B cell (primary cell): ENCODE measurements around the gene TMEM120B. TPM values are rescaled to one million over a fixed set of nuclear protein-coding genes. Genes with fewer than 3 reads are reported as not detected.

Experiments
- ATAC-seq: fragments of 200-7000 bp; cut with Tn5 transposase; one replicate; pipeline ENCODE4 v1.10.0; 2021; ENCODE audit warnings: low read depth, mild to moderate bottlenecking, moderate number of reproducible peaks, moderate library complexity
- CTCF ChIA-PET: fragments of 350-600 bp; sonication (Branson Sonifier 250); formaldehyde crosslinking; loops from one replicate; lab custom pipeline; 2021; ENCODE audit warnings: antibody characterized with exemption, inconsistent platforms; lab: Charles Lee
- POLR2A ChIA-PET: fragments of 350-600 bp; sonication (Branson Sonifier 250); formaldehyde crosslinking; loops from one replicate; lab custom pipeline; 2021; ENCODE audit warnings: antibody characterized with exemption; lab: Charles Lee
- DNase-seq: peaks from one replicate; pipeline ENCODE4 v3.0.0; 2013
- H2AFZ ChIP-seq: 2 replicates; pipeline ENCODE4 v1.6.1; 2012; ENCODE audit warnings: mild to moderate bottlenecking, low read depth, low read length; ENCODE audit not compliant: insufficient read depth, poor library complexity, severe bottlenecking
- H3K27ac ChIP-seq, 2 donors: 1 replicate in 1 of 2; 2 replicates in 1 of 2; pipeline ENCODE4 v1.5.1; 2012 to 2013; ENCODE audit warnings: low read length in 2 of 2, mild to moderate bottlenecking in 2 of 2, moderate library complexity in 1 of 2
- H3K27me3 ChIP-seq, 4 experiments: fragments of 200-600 bp in 1 of 4; sonication (generic) in 1 of 4; replicated peaks in 1 of 4; 1 replicate in 2 of 4; 2 replicates in 2 of 4; pipeline versions ENCODE4 v1.6.1 to v1.7.0; 2013 to 2016; ENCODE audit warnings: low read length in 3 of 4, mild to moderate bottlenecking in 2 of 4, mixed read lengths in 1 of 4, moderate library complexity in 1 of 4; ENCODE audit not compliant: insufficient read depth in 4 of 4, control insufficient read depth in 3 of 4; ENCODE audit errors: control extremely low read depth in 1 of 4
- H3K36me3 ChIP-seq, 2 experiments: replicated peaks in 1 of 2; 1 replicate in 1 of 2; 2 replicates in 1 of 2; pipeline versions ENCODE4 v1.6.1 to v1.7.1; 2013; ENCODE audit warnings: low read length in 1 of 2; ENCODE audit not compliant: insufficient read depth in 2 of 2, control insufficient read depth in 1 of 2; ENCODE audit errors: control extremely low read depth in 1 of 2, extremely low read depth in 1 of 2
- H3K4me1 ChIP-seq, 2 donors: fragments of 200-600 bp in 1 of 2; sonication (generic) in 1 of 2; 1 replicate in 1 of 2; 2 replicates in 1 of 2; pipeline versions ENCODE4 v1.5.1 to v1.6.1; 2013 to 2017; ENCODE audit warnings: low read length in 2 of 2; ENCODE audit not compliant: control insufficient read depth in 2 of 2, insufficient read depth in 2 of 2
- H3K4me2 ChIP-seq: replicated peaks from 2 replicates; pipeline ENCODE3; 2012; ENCODE audit warnings: mild to moderate bottlenecking, low read depth, low read length; ENCODE audit not compliant: poor library complexity, severe bottlenecking
- H3K4me3 ChIP-seq, 5 experiments: fragments of 200-600 bp in 1 of 5; sonication (generic) in 1 of 5; 1 replicate in 3 of 5; 2 replicates in 2 of 5; pipeline versions ENCODE4 v1.5.1 to v1.7.0; 2011 to 2016; ENCODE audit warnings: low read length in 4 of 5, mild to moderate bottlenecking in 4 of 5, low read depth in 2 of 5, control low read depth in 1 of 5, moderate library complexity in 1 of 5; ENCODE audit not compliant: insufficient read depth in 1 of 5; ENCODE audit errors: control extremely low read depth in 1 of 5, extremely low read depth in 1 of 5
- H3K79me2 ChIP-seq: fragments of 200-600 bp; sonication (generic); one replicate; pipeline ENCODE4 v1.6.0; 2016; ENCODE audit warnings: low read length; ENCODE audit not compliant: control insufficient read depth, insufficient read depth
- H3K9ac ChIP-seq: fragments of 200-600 bp; sonication (generic); 2 replicates; pipeline ENCODE4 v1.6.1; 2017; ENCODE audit warnings: mild to moderate bottlenecking, low read length, moderate library complexity
- H3K9me3 ChIP-seq, 3 donors: one replicate each; pipeline versions ENCODE4 v1.6.1 to v1.7.1; 2013; ENCODE audit warnings: low read length in 2 of 3; ENCODE audit not compliant: control insufficient read depth in 2 of 3, insufficient read depth in 1 of 3; ENCODE audit errors: control extremely low read depth in 1 of 3
- H4K20me1 ChIP-seq: 2 replicates; pipeline ENCODE4 v1.6.0; 2012; ENCODE audit warnings: mild to moderate bottlenecking, low read length; ENCODE audit not compliant: insufficient read depth, control insufficient read depth, poor library complexity, severe bottlenecking
- H3K27ac Mint-ChIP-seq: one replicate; pipeline ENCODE4 v1.8.0; 2021; ENCODE audit warnings: mixed read lengths
- H3K27me3 Mint-ChIP-seq: one replicate; pipeline ENCODE4 v1.8.0; 2021; ENCODE audit warnings: mixed read lengths
- H3K4me1 Mint-ChIP-seq: one replicate; pipeline ENCODE4 v1.8.0; 2021; ENCODE audit warnings: mixed read lengths
- H3K4me3 Mint-ChIP-seq: one replicate; pipeline ENCODE4 v1.8.0; 2021; ENCODE audit warnings: mixed read lengths
- H3K9me3 Mint-ChIP-seq: one replicate; pipeline ENCODE4 v1.8.0; 2022; ENCODE audit warnings: mixed read lengths; ENCODE audit not compliant: insufficient read depth
- EZH2 ChIP-seq: IDR thresholded peaks from 2 replicates; pipeline ENCODE4 v1.6.1; 2012; ENCODE audit warnings: borderline replicate concordance, low read depth, mild to moderate bottlenecking, moderate library complexity, low read length; ENCODE audit not compliant: insufficient read depth, poor library complexity, severe bottlenecking
- WGBS: methylation state at CpG from one replicate; pipeline ENCODE4 v1.1.5; 2013; ENCODE audit warnings: missing lambda C conversion rate; ENCODE audit not compliant: insufficient coverage; 5-methylcytosine and 5-hydroxymethylcytosine counted together
- intact Hi-C: fragments of 100-400 bp; cut with micrococcal nuclease; formaldehyde crosslinking; loops from one replicate; pipeline ENCODE4 v1.10.0; 2022
- polyA plus RNA-seq: library from polyadenylated mRNA; depleted of rRNA; stranded (reverse); fragments of >200 nt; gene quantifications from 2 replicates; pipeline ENCODE4 v1.2.3, GENCODE V29; 2012
- total RNA-seq, 2 donors: library from RNA; stranded (reverse); fragments of 120-200 nt in 1 of 2; gene quantifications; 1 replicate in 1 of 2; 2 replicates in 1 of 2; pipeline versions ENCODE4 v1.2.3 to v1.2.4, GENCODE V29; 2013 to 2022
- TF ChIP-seq, protein P1 (sequence below): fragments of 200-600 bp; IDR thresholded peaks from one replicate; pipeline ENCODE4 v1.8.0; 2022; ENCODE audit warnings: antibody characterized with exemption, mild to moderate bottlenecking

Gene TMEM120B
- total and polyA plus RNA-seq, 2 donors (not counting 1 experiment from before 2014, with no cell fraction given) = 9.2 to 9.7 TPM

GRCh38 chr12:121791671-121792551 is 79.4 kb downstream of the TMEM120B start:
- ChIA-PET POLR2A (interaction anchor here (0.6 to 8.5 kb wide), 5 partner anchors 10 to 80 kb away, joined by 3 to 267 read pairs (median 37); partner anchors contain the start of genes SETD1B and TMEM120B), CTCF (interaction anchor here (0.5 to 33.5 kb wide), 9 partner anchors 4 to 332 kb away, joined by 4 to 1947 read pairs (median 38); partner anchors contain the start of genes PSMD9, RHOF, SETD1B and TMEM120B)
- Histone ChIP-seq H2AFZ (no peak overlapping the region), H3K36me3 (peaks cover 0 to 16% of the 10 kb centered on the region in 2 experiments), H3K27ac (peak overlapping the region; percentile 84 to 100), H3K79me2 (peaks cover 75% of the 10 kb centered on the region), H3K4me1 (peaks cover 65 to 78% of the 10 kb centered on the region in 2 donors), H3K9me3 (no peaks in the 10 kb centered on the region), H4K20me1 (peaks cover 27% of the 10 kb centered on the region), H3K9ac (peak overlapping the region; percentile 95), H3K27me3 (no peaks in the 10 kb centered on the region), H3K4me2 (peak overlapping the region; percentile 99), H3K4me3 (peak overlapping the region; percentile 54 to 97 (median 92))
- TF ChIP-seq, protein P1, sequence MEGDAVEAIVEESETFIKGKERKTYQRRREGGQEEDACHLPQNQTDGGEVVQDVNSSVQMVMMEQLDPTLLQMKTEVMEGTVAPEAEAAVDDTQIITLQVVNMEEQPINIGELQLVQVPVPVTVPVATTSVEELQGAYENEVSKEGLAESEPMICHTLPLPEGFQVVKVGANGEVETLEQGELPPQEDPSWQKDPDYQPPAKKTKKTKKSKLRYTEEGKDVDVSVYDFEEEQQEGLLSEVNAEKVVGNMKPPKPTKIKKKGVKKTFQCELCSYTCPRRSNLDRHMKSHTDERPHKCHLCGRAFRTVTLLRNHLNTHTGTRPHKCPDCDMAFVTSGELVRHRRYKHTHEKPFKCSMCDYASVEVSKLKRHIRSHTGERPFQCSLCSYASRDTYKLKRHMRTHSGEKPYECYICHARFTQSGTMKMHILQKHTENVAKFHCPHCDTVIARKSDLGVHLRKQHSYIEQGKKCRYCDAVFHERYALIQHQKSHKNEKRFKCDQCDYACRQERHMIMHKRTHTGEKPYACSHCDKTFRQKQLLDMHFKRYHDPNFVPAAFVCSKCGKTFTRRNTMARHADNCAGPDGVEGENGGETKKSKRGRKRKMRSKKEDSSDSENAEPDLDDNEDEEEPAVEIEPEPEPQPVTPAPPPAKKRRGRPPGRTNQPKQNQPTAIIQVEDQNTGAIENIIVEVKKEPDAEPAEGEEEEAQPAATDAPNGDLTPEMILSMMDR = no peak
- TF ChIP-seq EZH2 = no peak
- Mint-ChIP-seq H3K9me3 (no peaks in the 10 kb centered on the region), H3K4me3 (peak overlapping the region; percentile 88), H3K4me1 (peaks cover 70% of the 10 kb centered on the region), H3K27ac (peak overlapping the region; percentile 98), H3K27me3 (no peaks in the 10 kb centered on the region)
- DNase-seq (peak; percentile 54), ATAC-seq (no peak)
- 25% methylated on average over 6 of the region's 14 CpGs for WGBS
- intact Hi-C loops = loop anchor here (1.0 to 10.0 kb wide), 5 partner anchors 10 to 325 kb away; partner anchors contain the start of genes BCL7A and ORAI1
